ENCODE data around the gene NAALADL2. TPM values are rescaled to one million over a fixed set of nuclear protein-coding genes. Genes with fewer than 3 reads are reported as not detected.

NAALADL2 gene
- total RNA-seq, 1 donor from 2014 or later = not detected

- Mint-ChIP-seq H3K27ac (no peak overlapping the region), H3K9me3 (no peaks in the 10 kb centered on the region), H3K36me3 (ENCODE audit: low read depth) (no peaks in the 10 kb centered on the region), H3K4me3 (no peak overlapping the region), H3K27me3 (ENCODE audit: insufficient read depth) (no peaks in the 10 kb centered on the region), H3K4me1 (ENCODE audit: low read depth) (no peaks in the 10 kb centered on the region)
- DNase-seq (ENCODE audit: low spot score) = no peak
- intact Hi-C loops (cut with micrococcal nuclease) = no loop called here
These were observed 420.3 kb downstream of the NAALADL2 start for GRCh38 chr3:175279457-175279856.

- Mint-ChIP-seq H3K9me3 (no peaks in the 10 kb centered on the region), H3K27me3 (ENCODE audit: insufficient read depth) (no peaks in the 10 kb centered on the region), H3K36me3 (ENCODE audit: low read depth) (no peaks in the 10 kb centered on the region), H3K27ac (no peak overlapping the region), H3K4me3 (no peak overlapping the region), H3K4me1 (ENCODE audit: low read depth) (no peaks in the 10 kb centered on the region)
- DNase-seq (ENCODE audit: low spot score) = no peak
- intact Hi-C loops (cut with micrococcal nuclease) = no loop called here
These were observed 420.8 kb downstream of the NAALADL2 start for GRCh38 chr3:175279911-175280310.

GRCh38 chr3:175287361-175287963, 428.3 kb downstream of the NAALADL2 start:
- no peaks in the 10 kb centered on the region for H3K36me3 Mint-ChIP-seq (ENCODE audit: low read depth)
- no peaks in the 10 kb centered on the region for H3K9me3 Mint-ChIP-seq
- H3K4me3 Mint-ChIP-seq = no peak overlapping the region
- H3K4me1 Mint-ChIP-seq (ENCODE audit: low read depth) = no peaks in the 10 kb centered on the region
- H3K27ac Mint-ChIP-seq = no peak overlapping the region
- intact Hi-C loops (cut with micrococcal nuclease) = no loop called here
- no peak for DNase-seq (ENCODE audit: low spot score)
- no peaks in the 10 kb centered on the region for H3K27me3 Mint-ChIP-seq (ENCODE audit: insufficient read depth)

GRCh38 chr3:175288621-175289020, 429.5 kb downstream of the NAALADL2 start:
- Mint-ChIP-seq H3K27me3 (ENCODE audit: insufficient read depth) (no peaks in the 10 kb centered on the region), H3K27ac (no peak overlapping the region), H3K4me1 (ENCODE audit: low read depth) (no peaks in the 10 kb centered on the region), H3K4me3 (no peak overlapping the region), H3K36me3 (ENCODE audit: low read depth) (no peaks in the 10 kb centered on the region), H3K9me3 (no peaks in the 10 kb centered on the region)
- no peak for DNase-seq (ENCODE audit: low spot score)
- intact Hi-C loops (cut with micrococcal nuclease) = no loop called here

GRCh38 chr3:175294793-175295192, 435.7 kb downstream of the NAALADL2 start:
- H3K4me1 Mint-ChIP-seq (ENCODE audit: low read depth) = no peaks in the 10 kb centered on the region
- DNase-seq (ENCODE audit: low spot score) = no peak
- no peaks in the 10 kb centered on the region for H3K9me3 Mint-ChIP-seq
- no peak overlapping the region for H3K27ac Mint-ChIP-seq
- no peaks in the 10 kb centered on the region for H3K27me3 Mint-ChIP-seq (ENCODE audit: insufficient read depth)
- H3K36me3 Mint-ChIP-seq (ENCODE audit: low read depth) = no peaks in the 10 kb centered on the region
- intact Hi-C loops (cut with micrococcal nuclease) = no loop called here
- H3K4me3 Mint-ChIP-seq = no peak overlapping the region

GRCh38 chr3:175295248-175296130, 436.4 kb downstream of the NAALADL2 start:
- intact Hi-C loops (cut with micrococcal nuclease) = no loop called here
- H3K4me3 Mint-ChIP-seq = no peak overlapping the region
- no peaks in the 10 kb centered on the region for H3K36me3 Mint-ChIP-seq (ENCODE audit: low read depth)
- no peak for DNase-seq (ENCODE audit: low spot score)
- no peaks in the 10 kb centered on the region for H3K9me3 Mint-ChIP-seq
- H3K27ac Mint-ChIP-seq = no peak overlapping the region
- no peaks in the 10 kb centered on the region for H3K4me1 Mint-ChIP-seq (ENCODE audit: low read depth)
- no peaks in the 10 kb centered on the region for H3K27me3 Mint-ChIP-seq (ENCODE audit: insufficient read depth)

- Mint-ChIP-seq H3K4me1 (ENCODE audit: low read depth) (no peaks in the 10 kb centered on the region), H3K9me3 (no peaks in the 10 kb centered on the region), H3K27me3 (ENCODE audit: insufficient read depth) (no peaks in the 10 kb centered on the region), H3K4me3 (no peak overlapping the region), H3K27ac (no peak overlapping the region), H3K36me3 (ENCODE audit: low read depth) (no peaks in the 10 kb centered on the region)
- intact Hi-C loops (cut with micrococcal nuclease) = no loop called here
- DNase-seq (ENCODE audit: low spot score) = no peak
These were observed 438.1 kb downstream of the NAALADL2 start for GRCh38 chr3:175297216-175297615.

- no peaks in the 10 kb centered on the region for H3K27me3 Mint-ChIP-seq (ENCODE audit: insufficient read depth)
- no peak overlapping the region for H3K27ac Mint-ChIP-seq
- no peaks in the 10 kb centered on the region for H3K36me3 Mint-ChIP-seq (ENCODE audit: low read depth)
- intact Hi-C loops (cut with micrococcal nuclease) = no loop called here
- H3K4me1 Mint-ChIP-seq (ENCODE audit: low read depth) = no peaks in the 10 kb centered on the region
- DNase-seq (ENCODE audit: low spot score) = no peak
- no peak overlapping the region for H3K4me3 Mint-ChIP-seq
- H3K9me3 Mint-ChIP-seq = no peaks in the 10 kb centered on the region
These were observed 442.6 kb downstream of the NAALADL2 start for GRCh38 chr3:175301741-175302140.

- intact Hi-C loops (cut with micrococcal nuclease) = no loop called here
- no peak overlapping the region for H3K4me3 Mint-ChIP-seq
- H3K9me3 Mint-ChIP-seq = no peaks in the 10 kb centered on the region
- no peak overlapping the region for H3K27ac Mint-ChIP-seq
- no peaks in the 10 kb centered on the region for H3K4me1 Mint-ChIP-seq (ENCODE audit: low read depth)
- H3K27me3 Mint-ChIP-seq (ENCODE audit: insufficient read depth) = no peaks in the 10 kb centered on the region
- H3K36me3 Mint-ChIP-seq (ENCODE audit: low read depth) = no peaks in the 10 kb centered on the region
- DNase-seq (ENCODE audit: low spot score) = no peak
These were observed 445.3 kb downstream of the NAALADL2 start for GRCh38 chr3:175304404-175304803.

- no peak for DNase-seq (ENCODE audit: low spot score)
- no peaks in the 10 kb centered on the region for H3K36me3 Mint-ChIP-seq (ENCODE audit: low read depth)
- no peaks in the 10 kb centered on the region for H3K4me1 Mint-ChIP-seq (ENCODE audit: low read depth)
- H3K27ac Mint-ChIP-seq = no peak overlapping the region
- no peaks in the 10 kb centered on the region for H3K27me3 Mint-ChIP-seq (ENCODE audit: insufficient read depth)
- intact Hi-C loops (cut with micrococcal nuclease) = no loop called here
- no peak overlapping the region for H3K4me3 Mint-ChIP-seq
- H3K9me3 Mint-ChIP-seq = no peaks in the 10 kb centered on the region
These were observed 448.5 kb downstream of the NAALADL2 start for GRCh38 chr3:175307642-175308041.

- H3K36me3 Mint-ChIP-seq (ENCODE audit: low read depth) = no peaks in the 10 kb centered on the region
- intact Hi-C loops (cut with micrococcal nuclease) = no loop called here
- no peaks in the 10 kb centered on the region for H3K4me1 Mint-ChIP-seq (ENCODE audit: low read depth)
- no peak for DNase-seq (ENCODE audit: low spot score)
- no peak overlapping the region for H3K27ac Mint-ChIP-seq
- H3K27me3 Mint-ChIP-seq (ENCODE audit: insufficient read depth) = no peaks in the 10 kb centered on the region
- no peaks in the 10 kb centered on the region for H3K9me3 Mint-ChIP-seq
- H3K4me3 Mint-ChIP-seq = no peak overlapping the region
These were observed 449.0 kb downstream of the NAALADL2 start for GRCh38 chr3:175308097-175308496.

- H3K27me3 Mint-ChIP-seq (ENCODE audit: insufficient read depth) = no peaks in the 10 kb centered on the region
- H3K4me1 Mint-ChIP-seq (ENCODE audit: low read depth) = no peaks in the 10 kb centered on the region
- no peak overlapping the region for H3K4me3 Mint-ChIP-seq
- no peak for DNase-seq (ENCODE audit: low spot score)
- no peaks in the 10 kb centered on the region for H3K36me3 Mint-ChIP-seq (ENCODE audit: low read depth)
- no peak overlapping the region for H3K27ac Mint-ChIP-seq
- intact Hi-C loops (cut with micrococcal nuclease) = no loop called here
- H3K9me3 Mint-ChIP-seq = no peaks in the 10 kb centered on the region
These were observed 450.9 kb downstream of the NAALADL2 start for GRCh38 chr3:175310046-175310445.

GRCh38 chr3:175311404-175311803, 452.3 kb downstream of the NAALADL2 start:
- no peak overlapping the region for H3K4me3 Mint-ChIP-seq
- no peaks in the 10 kb centered on the region for H3K36me3 Mint-ChIP-seq (ENCODE audit: low read depth)
- no peaks in the 10 kb centered on the region for H3K4me1 Mint-ChIP-seq (ENCODE audit: low read depth)
- no peak for DNase-seq (ENCODE audit: low spot score)
- H3K9me3 Mint-ChIP-seq = no peaks in the 10 kb centered on the region
- H3K27ac Mint-ChIP-seq = no peak overlapping the region
- no peaks in the 10 kb centered on the region for H3K27me3 Mint-ChIP-seq (ENCODE audit: insufficient read depth)
- intact Hi-C loops (cut with micrococcal nuclease) = no loop called here
